ENCODE data around the gene ARHGEF28.

The ARHGEF28 gene

GRCh38 chr5:73702534-73702933 lies 76.5 kb downstream of the ARHGEF28 start:
- no peak for DNase-seq

- no peak for DNase-seq
Observed at GRCh38 chr5:73702951-73703350, 77.0 kb downstream of the ARHGEF28 start.

GRCh38 chr5:73705364-73705763 lies 79.4 kb downstream of the ARHGEF28 start:
- DNase-seq = no peak

- DNase-seq = no peak
Observed at GRCh38 chr5:73706963-73707362, 81.0 kb downstream of the ARHGEF28 start.

- no peak for DNase-seq
Observed at GRCh38 chr5:73709536-73710129, 83.6 kb downstream of the ARHGEF28 start.

- DNase-seq = no peak
Observed at GRCh38 chr5:73716284-73716808, 90.3 kb downstream of the ARHGEF28 start.

GRCh38 chr5:73718762-73719161 lies 92.8 kb downstream of the ARHGEF28 start:
- no peak for DNase-seq

- no peak for DNase-seq
Observed at GRCh38 chr5:73719632-73720031, 93.6 kb downstream of the ARHGEF28 start.

GRCh38 chr5:73722231-73722630 lies 96.2 kb downstream of the ARHGEF28 start:
- DNase-seq = no peak

- DNase-seq = no peak
Observed at GRCh38 chr5:73726071-73726470, 100.1 kb downstream of the ARHGEF28 start.

GRCh38 chr5:73726606-73727231 lies 100.7 kb downstream of the ARHGEF28 start:
- DNase-seq = no peak

- DNase-seq = no peak
Observed at GRCh38 chr5:73727470-73727869, 101.5 kb downstream of the ARHGEF28 start.

GRCh38 chr5:73728493-73729273 lies 102.7 kb downstream of the ARHGEF28 start:
- no peak for DNase-seq

- DNase-seq = no peak
Observed at GRCh38 chr5:73729329-73729728, 103.3 kb downstream of the ARHGEF28 start.

- no peak for DNase-seq
Observed at GRCh38 chr5:73732045-73732444, 106.0 kb downstream of the ARHGEF28 start.

GRCh38 chr5:73733219-73733618 lies 107.2 kb downstream of the ARHGEF28 start:
- DNase-seq = no peak

- DNase-seq = no peak
Observed at GRCh38 chr5:73735032-73735734, 109.2 kb downstream of the ARHGEF28 start.

- DNase-seq = no peak
Observed at GRCh38 chr5:73739650-73740049, 113.7 kb downstream of the ARHGEF28 start.

- DNase-seq = no peak
Observed at GRCh38 chr5:73740274-73740790, 114.3 kb downstream of the ARHGEF28 start.

GRCh38 chr5:73743161-73743560 lies 117.2 kb downstream of the ARHGEF28 start:
- DNase-seq = no peak

- DNase-seq = no peak
Observed at GRCh38 chr5:73745836-73746235, 119.8 kb downstream of the ARHGEF28 start.

- DNase-seq = no peak
Observed at GRCh38 chr5:73746608-73747007, 120.6 kb downstream of the ARHGEF28 start.

Measured in NCI-H2171 (cell line).